Measurements from ENCODE around the gene ACTG1. TPM values are rescaled to one million over a fixed set of nuclear protein-coding genes. Genes with fewer than 3 reads are reported as not detected.
A peak's percentile ranks its signal among the peaks of the same experiment; 100 is the strongest.

ACTG1 gene
- total and polyA plus RNA-seq, 2 of the 13 experiments (the other 11 are each of a cell fraction or from before 2014, with no cell fraction given) = 973 to 1,138 TPM

DNA sequence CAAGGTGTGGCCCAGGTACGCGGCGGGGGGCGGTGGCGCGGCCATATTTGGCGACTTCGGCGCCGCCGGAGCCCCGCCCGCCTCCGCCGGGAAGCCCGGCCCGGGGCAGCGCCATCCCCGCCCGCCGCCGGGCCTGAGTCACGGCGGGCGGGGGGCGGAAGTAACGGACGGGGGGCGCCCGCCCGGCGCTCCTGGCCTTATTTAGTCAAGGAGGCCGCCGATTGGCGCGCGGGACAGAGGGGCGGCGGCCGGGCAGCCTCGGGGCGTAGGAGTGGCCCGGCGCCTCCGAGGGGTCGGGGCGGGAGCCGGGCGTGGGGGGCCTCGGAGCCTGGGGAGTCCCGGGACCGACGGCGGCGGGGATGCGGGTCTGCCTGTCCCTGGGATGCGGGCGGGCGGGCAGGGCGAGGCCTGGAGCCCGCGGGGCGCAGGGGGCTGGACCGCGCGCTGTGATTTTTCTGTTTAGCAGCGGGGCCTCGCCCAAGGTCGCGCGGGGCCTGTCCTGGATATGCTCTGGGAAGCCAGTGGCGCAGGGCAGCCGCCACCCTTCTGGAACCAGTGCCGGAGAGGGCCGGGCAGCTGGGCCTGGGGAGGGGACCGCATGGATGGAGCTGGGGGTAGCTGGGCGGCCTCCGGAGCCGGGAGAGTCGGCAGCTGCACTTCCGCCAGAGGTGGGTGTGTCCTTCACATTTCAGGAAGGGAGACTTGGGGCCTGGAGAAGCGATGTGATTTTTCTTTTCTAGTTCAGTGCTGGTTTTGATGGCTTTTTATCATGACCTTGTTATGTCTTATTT is 2.3 kb upstream of the ACTG1 start (continued):
- TF ChIP-seq, protein P1, sequence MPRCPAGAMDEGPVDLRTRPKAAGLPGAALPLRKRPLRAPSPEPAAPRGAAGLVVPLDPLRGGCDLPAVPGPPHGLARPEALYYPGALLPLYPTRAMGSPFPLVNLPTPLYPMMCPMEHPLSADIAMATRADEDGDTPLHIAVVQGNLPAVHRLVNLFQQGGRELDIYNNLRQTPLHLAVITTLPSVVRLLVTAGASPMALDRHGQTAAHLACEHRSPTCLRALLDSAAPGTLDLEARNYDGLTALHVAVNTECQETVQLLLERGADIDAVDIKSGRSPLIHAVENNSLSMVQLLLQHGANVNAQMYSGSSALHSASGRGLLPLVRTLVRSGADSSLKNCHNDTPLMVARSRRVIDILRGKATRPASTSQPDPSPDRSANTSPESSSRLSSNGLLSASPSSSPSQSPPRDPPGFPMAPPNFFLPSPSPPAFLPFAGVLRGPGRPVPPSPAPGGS (CRISPR knock-in tag; IDR thresholded peaks at IDR 0.05) = peak; percentile 19; the same call in 1 of the 2 replicates
- TF ChIP-seq MBD4 (IDR thresholded peaks at IDR 0.05; ENCODE audit: borderline replicate concordance, low read length) (no peak), TARDBP (CRISPR knock-in tag; IDR thresholded peaks at IDR 0.05) (0 out of 2 replicates have a peak, but pooled peaks have one; percentile 26), ZFY (CRISPR knock-in tag; IDR thresholded peaks at IDR 0.05) (peak; percentile 86), ASH2L (IDR thresholded peaks at IDR 0.05; ENCODE audit: insufficient read length, low read depth, low read length) (no peak), AHR (CRISPR knock-in tag; IDR thresholded peaks at IDR 0.05) (0 out of 2 replicates have a peak, but pooled peaks have one; percentile 54), RCOR2 (CRISPR knock-in tag; IDR thresholded peaks at IDR 0.05) (no peak), ZNF230 (CRISPR knock-in tag; IDR thresholded peaks at IDR 0.05) (no peak), BRCA1 (CRISPR knock-in tag; IDR thresholded peaks at IDR 0.05) (0 out of 2 replicates have a peak, but pooled peaks have one; percentile 32), ZNF883 (CRISPR knock-in tag; IDR thresholded peaks at IDR 0.05; ENCODE audit: not compliant biosample characterization) (peak; percentile 91), ZSCAN9 (CRISPR knock-in tag; IDR thresholded peaks at IDR 0.05; ENCODE audit: borderline replicate concordance) (no peak), KLF12 (CRISPR knock-in tag; IDR thresholded peaks at IDR 0.05; ENCODE audit: borderline replicate concordance) (peak; percentile 55; the same call in 1 of the 2 replicates), ZNF549 (CRISPR knock-in tag; IDR thresholded peaks at IDR 0.05) (no peak)
- TF ChIP-seq, protein P2, sequence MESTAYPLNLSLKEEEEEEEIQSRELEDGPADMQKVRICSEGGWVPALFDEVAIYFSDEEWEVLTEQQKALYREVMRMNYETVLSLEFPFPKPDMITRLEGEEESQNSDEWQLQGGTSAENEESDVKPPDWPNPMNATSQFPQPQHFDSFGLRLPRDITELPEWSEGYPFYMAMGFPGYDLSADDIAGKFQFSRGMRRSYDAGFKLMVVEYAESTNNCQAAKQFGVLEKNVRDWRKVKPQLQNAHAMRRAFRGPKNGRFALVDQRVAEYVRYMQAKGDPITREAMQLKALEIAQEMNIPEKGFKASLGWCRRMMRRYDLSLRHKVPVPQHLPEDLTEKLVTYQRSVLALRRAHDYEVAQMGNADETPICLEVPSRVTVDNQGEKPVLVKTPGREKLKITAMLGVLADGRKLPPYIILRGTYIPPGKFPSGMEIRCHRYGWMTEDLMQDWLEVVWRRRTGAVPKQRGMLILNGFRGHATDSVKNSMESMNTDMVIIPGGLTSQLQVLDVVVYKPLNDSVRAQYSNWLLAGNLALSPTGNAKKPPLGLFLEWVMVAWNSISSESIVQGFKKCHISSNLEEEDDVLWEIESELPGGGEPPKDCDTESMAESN (CRISPR knock-in tag; conservative IDR thresholded peaks at IDR 0.05) = peak; percentile 42; the same call in 1 of the 2 replicates
- TF ChIP-seq, protein P3, sequence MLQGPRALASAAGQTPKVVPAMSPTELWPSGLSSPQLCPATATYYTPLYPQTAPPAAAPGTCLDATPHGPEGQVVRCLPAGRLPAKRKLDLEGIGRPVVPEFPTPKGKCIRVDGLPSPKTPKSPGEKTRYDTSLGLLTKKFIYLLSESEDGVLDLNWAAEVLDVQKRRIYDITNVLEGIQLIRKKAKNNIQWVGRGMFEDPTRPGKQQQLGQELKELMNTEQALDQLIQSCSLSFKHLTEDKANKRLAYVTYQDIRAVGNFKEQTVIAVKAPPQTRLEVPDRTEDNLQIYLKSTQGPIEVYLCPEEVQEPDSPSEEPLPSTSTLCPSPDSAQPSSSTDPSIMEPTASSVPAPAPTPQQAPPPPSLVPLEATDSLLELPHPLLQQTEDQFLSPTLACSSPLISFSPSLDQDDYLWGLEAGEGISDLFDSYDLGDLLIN (CRISPR knock-in tag; IDR thresholded peaks at IDR 0.05; ENCODE audit: borderline replicate concordance) = 0 out of 2 replicates have a peak, but pooled peaks have one; percentile 53
- TF ChIP-seq, protein P4, sequence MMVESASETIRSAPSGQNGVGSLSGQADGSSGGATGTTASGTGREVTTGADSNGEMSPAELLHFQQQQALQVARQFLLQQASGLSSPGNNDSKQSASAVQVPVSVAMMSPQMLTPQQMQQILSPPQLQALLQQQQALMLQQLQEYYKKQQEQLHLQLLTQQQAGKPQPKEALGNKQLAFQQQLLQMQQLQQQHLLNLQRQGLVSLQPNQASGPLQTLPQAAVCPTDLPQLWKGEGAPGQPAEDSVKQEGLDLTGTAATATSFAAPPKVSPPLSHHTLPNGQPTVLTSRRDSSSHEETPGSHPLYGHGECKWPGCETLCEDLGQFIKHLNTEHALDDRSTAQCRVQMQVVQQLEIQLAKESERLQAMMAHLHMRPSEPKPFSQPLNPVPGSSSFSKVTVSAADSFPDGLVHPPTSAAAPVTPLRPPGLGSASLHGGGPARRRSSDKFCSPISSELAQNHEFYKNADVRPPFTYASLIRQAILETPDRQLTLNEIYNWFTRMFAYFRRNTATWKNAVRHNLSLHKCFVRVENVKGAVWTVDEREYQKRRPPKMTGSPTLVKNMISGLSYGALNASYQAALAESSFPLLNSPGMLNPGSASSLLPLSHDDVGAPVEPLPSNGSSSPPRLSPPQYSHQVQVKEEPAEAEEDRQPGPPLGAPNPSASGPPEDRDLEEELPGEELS (CRISPR knock-in tag; IDR thresholded peaks at IDR 0.05) = no peak
- TF ChIP-seq, protein P5, sequence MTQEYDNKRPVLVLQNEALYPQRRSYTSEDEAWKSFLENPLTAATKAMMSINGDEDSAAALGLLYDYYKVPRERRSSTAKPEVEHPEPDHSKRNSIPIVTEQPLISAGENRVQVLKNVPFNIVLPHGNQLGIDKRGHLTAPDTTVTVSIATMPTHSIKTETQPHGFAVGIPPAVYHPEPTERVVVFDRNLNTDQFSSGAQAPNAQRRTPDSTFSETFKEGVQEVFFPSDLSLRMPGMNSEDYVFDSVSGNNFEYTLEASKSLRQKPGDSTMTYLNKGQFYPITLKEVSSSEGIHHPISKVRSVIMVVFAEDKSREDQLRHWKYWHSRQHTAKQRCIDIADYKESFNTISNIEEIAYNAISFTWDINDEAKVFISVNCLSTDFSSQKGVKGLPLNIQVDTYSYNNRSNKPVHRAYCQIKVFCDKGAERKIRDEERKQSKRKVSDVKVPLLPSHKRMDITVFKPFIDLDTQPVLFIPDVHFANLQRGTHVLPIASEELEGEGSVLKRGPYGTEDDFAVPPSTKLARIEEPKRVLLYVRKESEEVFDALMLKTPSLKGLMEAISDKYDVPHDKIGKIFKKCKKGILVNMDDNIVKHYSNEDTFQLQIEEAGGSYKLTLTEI (CRISPR knock-in tag; conservative IDR thresholded peaks at IDR 0.05) = no peak
- TF ChIP-seq, protein P6, sequence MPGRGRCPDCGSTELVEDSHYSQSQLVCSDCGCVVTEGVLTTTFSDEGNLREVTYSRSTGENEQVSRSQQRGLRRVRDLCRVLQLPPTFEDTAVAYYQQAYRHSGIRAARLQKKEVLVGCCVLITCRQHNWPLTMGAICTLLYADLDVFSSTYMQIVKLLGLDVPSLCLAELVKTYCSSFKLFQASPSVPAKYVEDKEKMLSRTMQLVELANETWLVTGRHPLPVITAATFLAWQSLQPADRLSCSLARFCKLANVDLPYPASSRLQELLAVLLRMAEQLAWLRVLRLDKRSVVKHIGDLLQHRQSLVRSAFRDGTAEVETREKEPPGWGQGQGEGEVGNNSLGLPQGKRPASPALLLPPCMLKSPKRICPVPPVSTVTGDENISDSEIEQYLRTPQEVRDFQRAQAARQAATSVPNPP (CRISPR knock-in tag; IDR thresholded peaks at IDR 0.05) = no peak
